ENCODE data around the gene GALNT3.

Gene GALNT3

DNA sequence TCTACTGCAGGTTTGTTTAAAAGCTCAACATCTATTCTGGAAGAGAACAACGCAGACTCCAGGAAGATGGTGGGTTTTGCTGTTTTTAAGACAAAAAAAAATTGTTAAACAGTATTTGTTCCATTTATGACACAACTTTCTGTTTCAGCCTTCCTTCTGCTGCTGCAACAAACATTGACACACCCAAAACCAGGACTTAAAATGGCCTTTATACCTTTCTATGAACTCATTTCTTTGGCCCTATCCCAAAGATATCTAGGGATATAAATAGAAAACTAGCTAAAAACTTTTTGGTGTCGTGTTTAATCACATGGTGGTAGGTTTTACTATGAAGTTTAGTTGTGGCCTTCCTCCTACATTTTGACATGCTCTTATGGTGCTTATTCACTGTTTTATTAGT is 964 bp upstream of the GALNT3 start:
- DNase-seq, result no peak

DNA sequence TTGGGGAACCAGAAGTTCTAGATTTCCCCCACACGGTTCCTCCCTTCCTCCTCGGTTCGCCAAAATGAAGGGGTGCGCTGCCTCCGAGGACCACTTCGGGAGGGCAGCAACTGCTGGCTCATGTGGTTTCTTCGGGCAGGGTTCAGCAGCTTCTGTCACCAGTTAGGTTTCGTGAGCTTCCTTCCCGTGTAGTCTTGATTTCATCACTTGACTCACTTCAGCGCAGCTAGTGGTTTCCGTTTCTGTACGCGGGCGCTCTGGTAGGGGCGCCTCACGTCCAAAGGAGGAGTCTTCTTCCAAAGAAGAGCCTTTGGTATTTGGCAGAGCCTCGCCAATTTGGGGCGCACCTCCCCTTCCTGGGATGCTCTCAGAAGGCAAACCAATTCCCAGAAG is 485 bp upstream of the GALNT3 start:
- peak; percentile 30 for DNase-seq

DNA sequence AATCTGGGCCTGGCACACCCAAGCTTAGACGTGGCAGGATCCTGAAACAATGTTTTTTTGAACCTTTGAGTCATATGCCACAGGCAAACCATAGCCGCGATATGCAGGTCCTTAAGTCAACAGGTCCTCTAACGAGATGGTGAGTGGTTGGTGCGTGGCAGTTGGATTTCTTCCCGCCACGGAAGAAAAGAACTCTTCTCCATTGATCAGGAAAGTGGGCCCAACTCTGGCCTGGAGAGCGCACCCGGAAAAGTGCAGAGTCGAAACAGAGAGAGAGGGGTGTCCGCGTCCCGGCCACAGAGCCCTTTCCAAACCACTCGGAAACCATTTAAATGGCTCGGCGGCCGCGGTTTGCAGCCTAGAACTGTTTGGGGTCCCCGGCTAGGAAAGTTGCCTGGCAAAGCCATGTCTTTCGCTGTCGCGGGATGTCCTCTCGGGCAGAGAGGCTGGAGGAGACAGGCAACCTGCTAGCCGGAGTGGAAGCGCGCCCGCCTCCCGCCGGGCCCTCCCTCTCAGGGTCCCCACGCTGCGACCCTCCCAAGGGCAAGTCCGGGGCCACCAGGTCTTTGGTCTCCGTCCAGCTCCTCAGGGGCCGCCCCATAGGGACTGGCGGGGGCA is 777 bp downstream of the GALNT3 start:
- peak; percentile 55 for DNase-seq

DNA sequence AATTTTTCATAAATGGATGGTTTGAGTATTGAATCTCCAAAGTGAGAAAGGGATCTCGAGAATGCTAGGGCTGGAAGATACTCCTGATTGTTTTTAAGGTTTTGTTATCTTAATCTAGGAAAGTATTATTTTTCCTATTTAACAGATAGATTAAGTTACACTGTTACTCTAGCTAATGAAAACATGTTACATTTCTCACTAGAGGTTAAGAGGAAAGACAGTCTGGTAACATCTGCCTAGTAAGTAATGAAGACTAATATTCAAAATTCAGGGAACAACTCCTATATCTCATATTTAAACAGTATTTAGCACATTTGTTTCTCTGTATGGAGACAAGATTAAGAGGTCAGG is 2.0 kb downstream of the GALNT3 start:
- no peak for DNase-seq

DNA sequence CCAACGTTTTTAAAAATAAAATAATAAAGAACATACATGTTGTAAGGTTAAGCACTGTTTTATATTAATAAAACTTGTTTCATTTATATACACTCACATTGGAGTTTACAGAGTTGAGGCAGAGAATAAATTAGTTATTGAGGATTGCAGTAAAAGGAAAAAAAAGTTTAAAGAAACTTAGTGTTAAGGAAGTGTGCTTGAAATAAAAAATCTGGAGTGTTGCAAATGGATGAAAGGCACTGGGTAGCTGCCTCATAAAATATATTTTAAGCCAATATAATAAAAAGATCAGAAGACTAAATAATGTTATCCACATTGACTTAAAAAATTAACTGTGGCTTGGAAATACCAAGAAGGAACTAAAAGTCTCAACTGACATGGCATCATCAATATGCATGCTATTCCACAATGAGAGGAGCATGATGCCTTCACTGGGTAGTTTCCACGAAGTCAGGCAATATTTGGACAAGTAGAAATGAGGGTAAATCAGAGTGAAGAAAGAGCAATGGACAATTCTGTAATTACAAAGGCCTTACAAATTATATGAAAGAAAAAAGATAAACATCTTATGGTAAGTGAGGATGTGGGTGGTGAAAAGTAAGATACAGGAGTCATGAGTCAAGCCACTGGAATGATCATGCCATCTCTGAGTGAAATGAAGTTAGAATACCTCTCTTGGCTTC is 2.5 kb downstream of the GALNT3 start:
- DNase-seq, result no peak

DNA sequence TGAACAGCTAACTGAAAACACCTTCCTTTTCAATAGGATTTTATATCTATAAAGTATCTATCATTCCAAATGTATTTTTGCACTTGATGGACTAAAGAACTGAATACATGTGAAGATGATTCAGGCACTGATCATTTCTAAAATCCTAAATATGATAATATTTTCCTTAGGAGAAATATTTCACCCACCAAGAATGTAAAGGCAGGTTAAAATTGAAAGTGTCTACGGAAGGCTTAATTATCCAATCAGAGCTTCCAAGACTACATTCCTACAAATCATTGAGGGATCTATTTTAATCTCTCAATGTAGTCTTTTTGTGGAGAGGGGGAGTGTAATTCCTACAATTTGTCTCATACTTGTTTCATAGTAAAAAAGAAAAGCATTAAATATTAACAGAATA is 3.6 kb downstream of the GALNT3 start:
- no peak for DNase-seq

DNA sequence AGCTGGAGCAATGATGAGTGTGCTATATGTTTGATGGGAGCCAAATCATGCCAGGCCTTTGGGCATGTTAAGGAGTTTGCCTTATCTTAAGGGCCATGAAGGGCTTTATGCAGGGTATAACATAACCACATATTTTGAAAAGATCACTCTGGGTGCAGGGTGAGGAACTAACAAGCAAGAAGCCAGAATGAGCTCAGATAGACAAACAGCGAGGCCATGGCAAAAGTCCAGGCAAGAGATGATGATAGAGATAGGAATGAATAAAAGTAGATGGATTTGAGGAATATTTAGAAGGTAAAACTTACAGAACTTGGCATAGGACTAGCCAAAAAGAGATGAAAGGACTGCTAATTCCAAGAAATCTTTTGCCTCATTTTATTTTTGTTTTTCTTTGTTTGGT is 6.7 kb downstream of the GALNT3 start:
- DNase-seq, result no peak

DNA sequence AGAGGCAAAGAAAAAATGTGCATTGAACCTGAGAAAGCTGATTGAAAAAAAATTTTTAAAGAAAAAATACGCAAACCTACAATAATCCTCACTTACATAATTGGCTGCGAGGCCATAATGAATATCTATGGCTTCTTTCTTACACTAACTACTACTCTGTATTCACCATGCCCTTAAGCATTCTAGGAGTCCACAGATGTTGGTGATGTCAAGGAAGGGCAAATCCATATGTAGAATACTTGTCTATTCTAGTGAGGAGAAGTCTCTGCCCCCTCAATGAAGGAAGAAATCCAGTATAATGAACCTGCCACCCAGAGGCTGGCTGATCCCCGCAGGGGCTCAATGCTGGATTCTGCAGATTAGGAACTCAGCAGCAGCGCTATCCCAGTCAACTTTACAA is 14.3 kb downstream of the GALNT3 start:
- DNase-seq, result no peak

DNA sequence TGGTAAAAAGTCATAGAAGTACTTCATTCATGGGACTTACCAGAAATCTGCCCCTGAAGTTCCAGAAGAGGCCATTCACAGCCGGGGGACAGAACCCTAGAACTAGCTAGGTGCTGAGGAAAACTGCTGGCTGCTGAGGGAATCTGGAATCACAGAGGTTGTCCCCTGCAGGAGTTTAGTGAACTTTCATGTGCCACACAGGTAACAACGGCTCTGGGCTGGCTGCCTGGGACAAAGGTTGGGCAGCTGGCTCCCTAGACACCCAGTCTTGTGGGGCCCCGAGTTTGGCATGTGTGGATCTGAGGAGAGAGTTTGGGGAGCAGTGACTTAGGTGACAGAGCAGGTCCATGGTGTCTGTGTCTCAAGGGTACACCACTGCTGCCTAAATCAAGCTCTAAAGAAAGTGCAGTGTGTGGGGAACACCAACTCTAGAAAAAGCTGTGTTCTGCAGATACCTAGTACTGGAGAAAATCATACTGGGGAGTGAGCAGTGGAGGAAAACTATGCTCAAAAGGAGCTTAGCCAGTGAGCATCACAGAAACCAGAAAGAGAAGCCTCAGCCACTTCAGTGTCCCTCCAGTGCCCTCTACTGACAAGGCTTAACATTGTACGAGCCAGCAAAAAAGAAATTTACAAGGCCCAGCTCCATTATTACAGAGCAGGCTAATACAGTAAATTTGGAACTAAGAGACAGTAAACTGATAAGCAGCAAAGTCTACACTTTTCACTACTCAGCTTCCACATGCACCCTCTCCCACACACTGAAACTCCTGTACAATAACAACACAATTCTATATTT is 15.2 kb downstream of the GALNT3 start:
- no peak for DNase-seq

DNA sequence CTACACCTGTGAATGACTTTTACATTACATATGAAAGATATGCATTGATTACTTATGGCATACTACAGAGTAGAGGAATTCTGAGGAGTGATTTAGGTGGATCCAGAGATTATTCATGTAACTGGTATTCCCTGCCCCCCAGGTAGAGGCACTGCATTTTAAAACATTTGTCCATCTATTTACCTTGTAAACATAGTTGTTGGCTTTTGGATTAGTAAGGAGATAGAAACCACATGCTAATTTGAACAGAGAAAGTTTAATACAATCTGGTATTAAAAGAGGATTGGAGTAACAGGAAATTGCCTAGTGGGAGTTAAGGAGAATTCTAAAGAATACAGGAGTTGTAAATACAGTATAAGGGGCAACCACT is 15.9 kb downstream of the GALNT3 start:
- no peak for DNase-seq

DNA sequence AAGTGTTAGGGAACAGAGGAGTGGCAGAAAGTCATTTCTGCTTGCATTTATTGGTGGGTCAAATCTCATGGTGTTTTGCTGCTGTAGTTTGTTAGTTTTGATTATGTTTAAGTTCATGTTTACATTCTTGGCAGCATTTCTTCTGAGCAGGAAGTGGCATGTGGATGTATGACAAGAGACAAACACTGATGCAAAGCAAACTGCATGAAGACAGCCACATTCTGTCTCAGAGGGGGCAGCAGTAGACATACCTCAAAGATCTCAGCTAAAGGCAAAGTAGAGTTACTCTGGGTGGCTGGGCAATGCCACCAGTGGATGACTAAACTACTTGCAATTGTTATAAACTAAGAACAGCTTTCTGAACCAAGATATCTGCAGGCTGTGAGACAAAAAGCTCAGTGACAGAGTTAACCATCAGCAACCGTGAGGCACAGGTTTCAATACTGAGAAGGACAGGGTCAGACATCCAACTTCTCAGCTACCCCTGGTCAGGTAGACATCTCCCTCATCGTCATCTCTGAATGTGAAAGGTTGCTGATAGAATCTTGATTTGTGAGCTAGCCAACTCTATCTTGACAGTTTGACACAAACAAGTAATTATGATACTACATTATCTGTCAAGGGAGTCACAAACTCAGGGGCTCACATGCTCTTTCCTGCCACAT is 16.4 kb downstream of the GALNT3 start:
- no peak for DNase-seq

DNA sequence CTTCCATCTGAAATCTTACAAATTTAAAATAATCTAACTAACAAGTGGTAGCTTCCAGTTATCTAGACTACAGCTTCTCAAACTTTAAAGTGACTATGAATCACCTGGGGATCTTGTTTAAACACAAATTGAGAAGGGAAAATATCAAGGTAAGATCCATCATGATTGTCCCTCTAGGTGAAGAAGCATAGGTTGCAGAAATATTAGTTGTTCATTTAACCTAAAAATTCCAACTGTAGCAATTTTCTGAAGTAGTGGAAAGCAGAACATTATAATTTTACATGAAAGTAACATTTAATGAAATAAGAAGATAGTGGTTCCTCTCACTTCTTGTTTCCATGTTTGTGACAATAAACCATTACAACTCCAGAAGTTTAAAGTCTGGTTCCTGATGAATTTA is 17.3 kb downstream of the GALNT3 start:
- no peak for DNase-seq

DNA sequence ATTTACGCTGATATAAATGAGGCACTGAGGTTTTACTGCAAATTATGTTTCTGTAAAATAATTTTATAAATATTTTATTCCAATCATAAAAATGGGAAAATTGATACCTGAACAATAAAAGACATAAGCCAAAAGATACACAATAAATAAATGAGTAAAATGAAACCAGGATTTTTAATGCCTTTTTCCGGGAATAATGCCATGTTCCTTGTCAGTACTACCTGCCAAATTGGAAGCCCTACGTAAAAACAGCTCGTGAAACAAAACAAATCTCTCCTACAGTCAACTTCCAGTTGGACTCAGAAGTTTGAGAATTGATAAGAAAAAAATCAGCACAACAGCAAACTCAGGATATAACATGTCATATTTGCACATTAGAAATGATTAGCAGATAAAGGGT is 18.0 kb downstream of the GALNT3 start:
- DNase-seq, result peak; percentile 25

DNA sequence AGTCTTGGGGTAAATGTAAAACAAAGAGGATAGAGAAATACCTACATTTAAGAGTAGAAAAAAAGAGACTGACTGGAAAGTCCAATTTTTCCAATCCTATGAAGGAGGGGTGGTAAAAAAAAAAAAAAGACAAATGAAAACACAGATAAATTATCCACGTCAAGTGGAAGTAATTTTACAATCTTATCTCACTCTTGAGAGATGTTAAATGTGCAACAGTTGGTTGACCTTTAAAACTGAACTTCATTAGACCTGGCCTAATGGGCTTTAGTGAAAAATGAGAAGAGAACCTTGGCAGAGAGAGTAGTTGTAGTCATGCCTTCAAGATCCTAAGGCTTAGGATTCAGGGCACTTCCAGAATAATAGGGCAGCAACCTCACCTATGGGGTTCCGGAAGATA is 20.4 kb downstream of the GALNT3 start:
- no peak for DNase-seq

DNA sequence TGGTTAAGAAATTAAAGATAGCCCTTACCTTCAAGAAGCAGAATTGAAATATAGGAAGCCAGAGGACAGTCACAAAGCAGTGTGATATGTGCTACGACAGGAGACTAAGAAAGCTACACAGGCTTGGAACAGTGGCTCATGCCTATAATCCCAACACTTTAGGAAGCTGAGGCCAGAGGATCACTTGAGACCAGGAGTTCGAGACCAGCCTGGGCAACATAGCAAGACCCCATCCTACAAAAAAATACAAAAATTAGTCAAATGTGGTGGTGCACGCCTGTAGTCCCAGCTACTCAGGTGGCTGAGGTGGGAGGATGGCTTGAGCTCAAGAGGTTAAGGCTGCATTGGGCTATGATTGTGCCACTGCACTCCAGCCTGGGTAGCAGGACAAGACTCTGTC is 21.9 kb downstream of the GALNT3 start:
- DNase-seq, result no peak

DNA sequence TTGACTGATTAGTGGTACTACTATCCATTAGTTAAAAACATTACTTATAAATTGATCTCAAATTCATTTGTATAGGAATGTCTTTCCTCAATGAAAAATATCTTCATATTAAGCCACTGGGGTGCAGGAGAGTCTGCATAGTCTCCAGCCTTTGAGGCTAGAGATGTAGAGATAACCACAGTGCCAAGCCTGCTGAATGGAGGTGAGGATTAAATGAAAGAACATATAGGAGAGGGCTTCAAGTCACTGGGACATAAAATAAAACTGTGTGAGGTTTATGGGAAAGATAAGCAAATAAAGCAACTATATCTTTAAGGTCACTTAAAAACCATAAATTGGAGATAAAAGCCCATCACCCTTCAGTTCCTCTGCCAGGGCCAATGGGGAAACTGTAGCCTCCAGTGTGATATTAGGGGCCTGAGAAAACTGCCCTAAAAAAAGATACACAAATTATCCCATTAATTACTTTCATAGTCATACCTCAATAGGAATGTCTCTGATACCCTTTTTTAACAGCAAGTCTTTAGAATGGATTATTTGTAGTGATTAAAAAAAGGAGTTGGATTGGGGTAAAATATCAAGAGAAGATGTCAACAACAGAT is 27.6 kb downstream of the GALNT3 start:
- DNase-seq, result no peak

DNA sequence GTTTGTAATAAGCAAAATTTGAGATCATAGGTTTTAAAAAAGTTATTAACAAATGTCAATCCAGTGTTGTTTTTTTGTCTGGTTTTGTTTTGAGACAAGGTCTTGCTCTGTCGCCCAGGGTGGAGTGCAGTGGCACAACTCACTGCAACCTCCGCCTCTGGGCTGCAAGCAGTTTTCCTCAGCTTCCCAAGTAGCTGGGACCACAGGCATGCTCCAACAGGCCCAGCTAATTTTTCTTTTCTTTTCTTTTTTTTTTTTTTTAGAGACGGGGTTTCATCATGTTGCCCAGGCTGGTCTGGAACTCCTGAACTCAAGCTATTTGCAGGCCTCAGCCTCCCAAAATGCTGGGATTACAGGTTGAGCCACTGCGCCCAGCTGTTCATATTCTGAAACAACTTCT is 31.3 kb downstream of the GALNT3 start:
- no peak for DNase-seq

DNA sequence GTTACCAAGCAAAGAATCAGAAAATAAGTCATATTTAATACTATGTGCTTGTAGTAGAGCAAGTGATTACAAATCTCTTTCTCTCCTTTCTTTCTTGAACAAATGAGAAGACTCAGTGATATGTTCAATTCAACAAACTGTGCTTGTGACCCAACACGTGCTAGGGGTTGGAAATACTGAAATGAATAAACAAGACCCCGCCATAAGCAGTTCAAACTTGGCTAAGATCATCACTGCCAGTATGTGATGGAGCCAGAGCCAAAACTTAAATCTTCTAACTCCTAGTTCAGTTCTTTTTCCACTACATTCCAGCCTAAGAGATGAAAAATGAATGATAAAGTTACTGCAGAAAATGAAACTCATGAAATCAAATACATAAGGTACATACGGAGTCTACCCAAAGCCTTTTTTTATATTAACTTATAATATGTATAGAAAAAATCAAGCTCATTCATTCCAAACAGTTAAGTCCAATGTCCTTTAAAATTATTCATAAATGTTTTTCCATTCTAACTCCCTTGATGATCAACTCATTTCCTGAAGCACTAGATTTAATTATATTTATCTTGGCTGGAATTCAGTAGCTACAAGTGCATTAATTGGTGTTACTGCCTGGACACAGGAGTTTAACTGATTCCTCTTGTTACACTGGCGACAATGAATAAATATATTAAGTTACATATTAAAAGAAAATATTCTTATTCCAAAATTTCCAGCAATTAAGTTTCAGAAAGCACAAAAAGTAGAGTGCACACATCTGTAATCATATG is 36.0 kb downstream of the GALNT3 start:
- peak; percentile 70 for DNase-seq

DNA sequence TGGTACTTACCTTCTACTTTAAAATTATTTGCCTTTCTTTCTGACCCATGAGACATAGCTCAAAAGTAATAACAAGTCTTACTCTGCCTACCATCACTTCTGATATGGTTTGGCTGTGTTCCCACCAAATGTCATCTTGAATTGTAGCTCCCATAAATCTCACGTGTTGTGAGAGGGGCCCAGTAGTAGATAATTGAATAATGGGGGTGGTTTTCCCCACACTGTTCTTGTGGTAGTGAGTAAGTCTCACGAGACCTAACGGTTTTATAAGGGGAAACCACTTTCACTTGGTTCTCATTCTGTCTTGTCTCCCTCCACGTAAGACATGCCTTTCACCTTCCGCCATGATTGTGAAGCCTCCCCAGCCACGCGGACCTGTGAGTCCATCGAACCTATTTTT is 47.5 kb downstream of the GALNT3 start:
- DNase-seq, result no peak

DNA sequence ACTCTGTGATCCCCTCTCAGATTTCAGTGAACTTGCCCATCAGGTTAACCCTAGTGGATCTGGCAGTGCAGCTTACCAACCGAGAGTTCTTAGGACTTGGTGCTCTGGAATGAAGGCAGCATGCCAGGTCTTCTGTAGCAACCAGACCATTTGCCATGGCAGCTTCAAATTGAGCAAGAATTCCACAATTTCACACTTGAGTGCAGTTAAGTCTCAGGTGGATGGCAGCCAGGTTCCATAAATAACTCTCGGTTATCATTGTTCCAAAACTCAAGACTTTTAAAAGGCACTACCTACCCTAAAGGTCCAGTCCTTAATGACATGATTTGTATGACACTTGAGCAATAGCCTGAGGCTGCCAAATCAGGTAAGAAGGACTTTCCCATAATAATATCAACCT is 48.1 kb downstream of the GALNT3 start:
- DNase-seq, result no peak

DNA sequence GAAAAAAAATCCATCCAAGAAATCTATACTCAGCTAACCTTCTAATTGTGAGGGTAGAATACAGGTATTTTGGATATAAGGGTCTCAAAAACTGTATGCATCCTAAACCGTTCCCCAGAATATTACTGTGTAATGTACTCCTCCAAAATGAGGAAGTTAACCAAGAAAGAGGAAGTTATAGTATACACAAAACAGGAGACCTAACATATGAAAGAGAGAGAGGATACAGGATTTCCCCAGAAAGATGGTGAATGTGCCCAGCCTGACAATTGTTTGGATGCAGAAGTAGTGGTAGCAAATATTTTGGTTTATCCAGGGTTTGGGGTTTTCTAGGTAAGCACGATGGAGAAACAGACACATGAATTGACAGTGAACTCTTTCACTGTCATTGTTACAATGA is 50.6 kb downstream of the GALNT3 start:
- no peak for DNase-seq

DNA sequence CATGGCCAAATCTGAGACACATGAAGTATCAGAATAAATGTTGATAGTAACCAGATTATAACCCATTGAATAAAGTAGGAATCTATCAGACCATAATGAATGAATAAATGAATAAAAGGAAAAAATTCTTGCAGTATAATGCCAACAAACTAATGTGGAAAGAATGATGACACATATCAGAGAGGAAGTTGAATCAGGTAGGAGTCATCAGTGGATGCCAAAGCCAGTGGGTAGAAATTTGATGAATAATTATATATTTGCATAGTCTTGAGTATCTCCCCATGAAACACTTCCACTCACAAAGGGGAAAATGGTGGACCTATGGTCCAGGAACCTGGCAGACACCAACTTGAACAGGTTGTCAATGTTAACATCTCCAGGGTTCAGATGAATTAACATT is 68.6 kb downstream of the GALNT3 start:
- no peak for DNase-seq

DNA sequence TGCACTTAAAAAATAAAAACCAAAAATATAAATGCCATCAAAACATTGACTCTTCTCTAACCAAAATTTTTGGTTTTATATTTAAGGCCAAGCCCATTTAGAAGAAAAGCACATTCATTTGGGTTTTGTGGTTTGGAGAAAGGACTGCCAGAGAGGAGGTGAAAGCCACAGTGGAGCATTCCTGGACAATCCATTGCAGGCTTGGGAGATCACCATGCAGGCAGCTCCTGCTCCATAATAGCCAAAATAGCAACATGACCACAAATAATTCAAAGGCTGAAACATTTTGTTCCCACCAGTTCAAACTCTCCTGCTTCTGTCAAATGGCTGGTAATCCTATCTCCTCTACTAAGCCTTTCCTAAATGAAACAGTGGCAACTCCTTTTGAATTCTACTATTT is 73.5 kb downstream of the GALNT3 start:
- no peak for DNase-seq
